Skin of body (tissue), 2 donors: ENCODE data around the gene CALHM4. TPM values are rescaled to one million over a fixed set of nuclear protein-coding genes. Genes with fewer than 3 reads are reported as not detected.
"Not testable (repeated sequence)": the region's sequence is repeated elsewhere in the genome, so short reads cannot be mapped to it uniquely, and the experiment has no call there.

Experiments used
- DNase-seq: peaks from one replicate; lab custom pipeline; 2025; lab: John Stamatoyannopoulos, UW
- total RNA-seq: library from RNA; depleted of rRNA; stranded (reverse); fragments of >200 nt; gene quantifications from one replicate; pipeline ENCODE4 v1.2.3, GENCODE V29; 2014

The CALHM4 gene
- total RNA-seq, 1 donor from 2014 or later, result 0.79 TPM

GRCh38 chr6:116575227-116575626 lies 21.7 kb downstream of the CALHM4 start:
- no peak for DNase-seq

- DNase-seq, result no peak
Observed at GRCh38 chr6:116577486-116577885, 23.9 kb downstream of the CALHM4 start.

- DNase-seq, result no peak
Observed at GRCh38 chr6:116578335-116578734, 24.8 kb downstream of the CALHM4 start.

- no peak for DNase-seq
Observed at GRCh38 chr6:116579143-116579542, 25.6 kb downstream of the CALHM4 start.

GRCh38 chr6:116580198-116580597 lies 26.6 kb downstream of the CALHM4 start:
- no peak for DNase-seq

GRCh38 chr6:116586276-116586675 lies 32.7 kb downstream of the CALHM4 start:
- no peak for DNase-seq

- DNase-seq, result no peak
Observed at GRCh38 chr6:116586738-116587137, 33.2 kb downstream of the CALHM4 start.

- DNase-seq, result no peak
Observed at GRCh38 chr6:116595247-116595646, 41.7 kb downstream of the CALHM4 start.

- DNase-seq, result no peak
Observed at GRCh38 chr6:116596815-116597214, 43.3 kb downstream of the CALHM4 start.

GRCh38 chr6:116603916-116604315 lies 50.4 kb downstream of the CALHM4 start:
- not testable (repeated sequence) for DNase-seq

- not testable (repeated sequence) for DNase-seq
Observed at GRCh38 chr6:116604868-116605267, 51.3 kb downstream of the CALHM4 start.

- DNase-seq, result no peak
Observed at GRCh38 chr6:116605935-116606334, 52.4 kb downstream of the CALHM4 start.

Other genes starting within 250 kb of the CALHM4 start
- gene DSE, start 182.8 kb upstream of the CALHM4 start, total RNA-seq, result 40.2 TPM
- gene CALHM6, start 92.4 kb upstream of the CALHM4 start, total RNA-seq, result 3.4 TPM
- 4.6 TPM for gene CALHM5, start 42.1 kb upstream of the CALHM4 start, total RNA-seq
- gene TRAPPC3L, start 8.1 kb upstream of the CALHM4 start, total RNA-seq, result 0.49 TPM
- gene RWDD1, start 17.8 kb downstream of the CALHM4 start, total RNA-seq, result 20.5 TPM
- gene RSPH4A, start 62.7 kb downstream of the CALHM4 start, total RNA-seq, result 0.49 TPM
- gene ZUP1, start 115.0 kb downstream of the CALHM4 start, total RNA-seq, result 20.3 TPM
- gene KPNA5, start 127.5 kb downstream of the CALHM4 start, total RNA-seq, result 15.5 TPM
- 5.1 TPM for gene FAM162B, start 212.0 kb downstream of the CALHM4 start, total RNA-seq